Uterus (tissue), 4 donors: ENCODE results near the gene FAM118B. TPM values are rescaled to one million over a fixed set of nuclear protein-coding genes. Genes with fewer than 3 reads are reported as not detected.

Source experiments
- DNase-seq, 2 donors: peaks; one replicate each; pipeline ENCODE4 v3.0.0-alpha.2; 2019 to 2020
- H3K27ac ChIP-seq, 2 donors: fragments of 200-600 bp; sonication (generic); 1 replicate in 1 of 2; 2 replicates in 1 of 2; pipeline ENCODE4 v1.5.1; 2016 to 2018
- H3K27me3 ChIP-seq, 2 donors: fragments of 200-600 bp; sonication (generic); one replicate each; pipeline ENCODE4 v1.5.1; 2018 to 2019; ENCODE audit warnings: control low read depth in 1 of 2
- H3K36me3 ChIP-seq, 2 donors: fragments of 200-600 bp; sonication (generic); one replicate each; pipeline ENCODE4 v1.5.1; 2019; ENCODE audit warnings: control low read depth in 1 of 2
- H3K4me1 ChIP-seq, 2 donors: fragments of 200-600 bp; sonication (generic); one replicate each; pipeline ENCODE4 v1.5.1; 2018 to 2019; ENCODE audit warnings: control low read depth in 1 of 2
- H3K4me3 ChIP-seq, 2 donors: fragments of 200-600 bp; sonication (generic); 1 replicate in 1 of 2; 2 replicates in 1 of 2; pipeline ENCODE4 v1.5.1; 2018 to 2019; ENCODE audit warnings: mild to moderate bottlenecking in 1 of 2
- H3K9me3 ChIP-seq, 2 donors: fragments of 200-600 bp; sonication (generic); one replicate each; pipeline ENCODE4 v1.5.1; 2019; ENCODE audit warnings: control low read depth in 1 of 2
- CTCF ChIP-seq, 4 experiments: fragments of 200-600 bp in 2 of 4; fragments of 450-650 bp in 2 of 4; sonication (generic) in 2 of 4; IDR thresholded peaks; one replicate each; pipeline ENCODE4 v1.5.1; 2016 to 2019; ENCODE audit warnings: antibody characterized with exemption in 4 of 4, mild to moderate bottlenecking in 2 of 4, moderate library complexity in 1 of 4
- POLR2A ChIP-seq, 2 donors: fragments of 450-650 bp; IDR thresholded peaks; one replicate each; pipeline ENCODE4 v1.6.1; 2016; ENCODE audit warnings: antibody characterized with exemption in 2 of 2, mild to moderate bottlenecking in 1 of 2, moderate library complexity in 1 of 2
- intact Hi-C: fragments of 100-400 bp; cut with DNase I; formaldehyde crosslinking; loops from one replicate; pipeline ENCODE4 v1.15.1; 2023; ENCODE audit warnings: low total_unique reads
- total RNA-seq, 4 donors: library from RNA; depleted of rRNA in 3 of 4; stranded (reverse); fragments of >200 nt in 3 of 4; gene quantifications; one replicate each; pipeline versions ENCODE4 v1.1.0 to v1.2.4, GENCODE V29; 2014 to 2023
- donor health status: DM: yes; HTN: yes; CAD: no.

FAM118B gene
- total RNA-seq, 4 donors from 2014 or later, result 14.7 to 31.8 (median 17.8) TPM

DNA sequence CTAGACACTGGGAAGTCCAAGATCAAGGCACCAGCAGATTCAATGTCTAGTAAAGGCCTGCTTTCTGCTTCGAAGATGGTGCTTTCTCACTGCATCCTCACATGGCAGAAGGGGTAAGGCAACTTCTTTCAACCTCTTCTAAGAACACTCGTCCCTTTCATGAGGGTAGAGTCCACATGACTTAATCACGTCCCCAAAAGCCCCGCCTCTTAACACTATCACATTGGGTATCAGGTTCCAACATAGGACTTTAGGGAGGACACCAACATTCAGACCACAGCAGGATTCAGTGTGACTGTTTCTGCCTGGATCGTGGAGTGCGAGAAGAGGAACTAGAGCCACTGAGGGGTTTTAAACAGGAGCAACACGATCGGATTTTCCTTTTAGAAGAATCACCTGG, 67.6 kb downstream of the FAM118B start:
- no peak overlapping the region for H3K4me3 ChIP-seq
- H3K36me3 ChIP-seq, result no peaks in the 10 kb centered on the region
- intact Hi-C loops, result no loop called here
- H3K9me3 ChIP-seq, result no peaks in the 10 kb centered on the region
- H3K27me3 ChIP-seq, result no peaks in the 10 kb centered on the region
- no peak for TF ChIP-seq POLR2A (IDR thresholded peaks at IDR 0.05)
- no peak for TF ChIP-seq CTCF (IDR thresholded peaks at IDR 0.05)
- peaks cover 3 to 4% of the 10 kb centered on the region in 2 donors for H3K4me1 ChIP-seq
- no peak overlapping the region for H3K27ac ChIP-seq
- no peak for DNase-seq

DNA sequence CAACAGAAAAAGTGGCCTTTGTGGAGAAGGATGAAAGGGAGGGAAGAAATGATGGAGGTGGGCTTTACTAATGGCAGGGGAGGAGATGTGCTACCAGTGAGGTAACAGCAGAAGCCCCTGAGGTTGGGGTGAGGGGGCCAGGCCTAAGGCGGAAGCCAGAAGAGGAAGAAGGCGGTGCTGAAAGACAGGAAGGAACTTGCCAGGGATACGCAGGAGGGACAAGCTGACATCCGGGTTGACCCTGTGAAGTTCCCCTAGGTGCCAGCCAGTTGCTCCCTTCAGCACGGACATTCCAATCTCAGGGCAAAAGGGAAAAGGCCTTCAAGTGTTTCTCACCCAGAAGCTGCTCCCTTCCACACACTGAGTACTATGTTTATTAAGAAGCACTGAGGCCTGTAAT, 69.0 kb downstream of the FAM118B start:
- H3K36me3 ChIP-seq, result no peaks in the 10 kb centered on the region
- DNase-seq, result no peak
- no peak overlapping the region for H3K4me3 ChIP-seq
- H3K27ac ChIP-seq, result no peak overlapping the region
- no peaks in the 10 kb centered on the region for H3K9me3 ChIP-seq
- intact Hi-C loops, result no loop called here
- TF ChIP-seq CTCF (IDR thresholded peaks at IDR 0.05), result no peak
- TF ChIP-seq POLR2A (IDR thresholded peaks at IDR 0.05), result no peak
- H3K27me3 ChIP-seq, result no peaks in the 10 kb centered on the region
- peaks cover 3 to 4% of the 10 kb centered on the region in 2 donors for H3K4me1 ChIP-seq

- Histone ChIP-seq H3K9me3 (no peaks in the 10 kb centered on the region), H3K27me3 (no peaks in the 10 kb centered on the region), H3K4me3 (no peak overlapping the region), H3K36me3 (no peaks in the 10 kb centered on the region), H3K4me1 (peaks cover 3 to 4% of the 10 kb centered on the region in 2 donors), H3K27ac (no peak overlapping the region)
- no peak for DNase-seq
- TF ChIP-seq CTCF (IDR thresholded peaks at IDR 0.05), result no peak
- intact Hi-C loops, result no loop called here
Observed at GRCh38 chr11:126281245-126281644, 69.7 kb downstream of the FAM118B start.

- no peaks in the 10 kb centered on the region for H3K36me3 ChIP-seq
- no peaks in the 10 kb centered on the region for H3K9me3 ChIP-seq
- peaks cover 3 to 4% of the 10 kb centered on the region in 2 donors for H3K4me1 ChIP-seq
- H3K27me3 ChIP-seq, result no peaks in the 10 kb centered on the region
- TF ChIP-seq POLR2A (IDR thresholded peaks at IDR 0.05) (no peak), CTCF (IDR thresholded peaks at IDR 0.05) (no peak)
- intact Hi-C loops, result no loop called here
- H3K27ac ChIP-seq, result peak overlapping the region; percentile 91 to 94
- H3K4me3 ChIP-seq, result no peak overlapping the region
- no peak for DNase-seq
Observed at GRCh38 chr11:126281666-126282175, 70.1 kb downstream of the FAM118B start.

DNA sequence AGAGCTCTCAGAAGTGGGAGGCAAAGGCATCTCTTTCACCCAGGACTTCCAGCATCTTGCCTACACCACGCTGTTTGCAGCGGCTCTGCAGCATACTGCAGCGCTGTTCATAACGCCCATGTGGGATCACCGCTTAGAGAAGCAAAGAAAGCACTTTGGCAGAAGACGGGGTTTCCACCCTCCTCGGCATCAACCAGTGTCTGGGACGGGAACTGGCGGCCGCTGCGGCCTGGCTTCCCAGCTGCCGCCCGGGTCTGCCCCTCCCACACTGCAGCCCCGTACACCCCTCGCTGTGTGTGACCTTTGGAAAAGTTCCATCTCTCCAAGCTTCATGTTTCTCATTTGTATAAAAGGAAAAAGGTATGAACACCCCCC, 70.8 kb downstream of the FAM118B start:
- TF ChIP-seq POLR2A (IDR thresholded peaks at IDR 0.05) (no peak), CTCF (IDR thresholded peaks at IDR 0.05) (no peak)

More for the DNA sequence above, 70.8 kb downstream of the FAM118B start:
- Histone ChIP-seq H3K9me3 (no peaks in the 10 kb centered on the region), H3K36me3 (no peaks in the 10 kb centered on the region), H3K4me3 (peak overlapping the region; percentile 70 to 71), H3K4me1 (peaks cover 3 to 4% of the 10 kb centered on the region in 2 donors), H3K27ac (peak overlapping the region; percentile 91 to 94), H3K27me3 (no peaks in the 10 kb centered on the region)
- DNase-seq, result peak; percentile 45 to 64
- intact Hi-C loops, result no loop called here
